ENCODE results near the gene ZPBP.
"Not testable (repeated sequence)": the region's sequence is repeated elsewhere in the genome, so short reads cannot be mapped to it uniquely, and the experiment has no call there.

ZPBP gene

GRCh38 chr7:50056131-50056530 lies 36.9 kb downstream of the ZPBP start:
- TF ChIP-seq, protein P1, sequence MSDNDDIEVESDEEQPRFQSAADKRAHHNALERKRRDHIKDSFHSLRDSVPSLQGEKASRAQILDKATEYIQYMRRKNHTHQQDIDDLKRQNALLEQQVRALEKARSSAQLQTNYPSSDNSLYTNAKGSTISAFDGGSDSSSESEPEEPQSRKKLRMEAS (IDR thresholded peaks at IDR 0.05; ENCODE audit: low read depth, low read length), result no peak
- TF ChIP-seq MYC (IDR thresholded peaks at IDR 0.05; ENCODE audit: low read depth, low read length) (no peak), CTCF (IDR thresholded peaks at IDR 0.05; ENCODE audit: low read depth, low read length) (no peak), POLR2A (IDR thresholded peaks at IDR 0.05; ENCODE audit: extremely low read depth, insufficient read length) (no peak)
- DNase-seq (ENCODE audit: low read depth), result no peak
- no peak overlapping the region for H3K4me3 ChIP-seq (ENCODE audit: low read depth, low read length)

- no peak overlapping the region for H3K4me3 ChIP-seq (ENCODE audit: low read depth, low read length)
- no peak for DNase-seq (ENCODE audit: low read depth)
- TF ChIP-seq POLR2A (IDR thresholded peaks at IDR 0.05; ENCODE audit: extremely low read depth, insufficient read length) (no peak), CTCF (IDR thresholded peaks at IDR 0.05; ENCODE audit: low read depth, low read length) (no peak), MYC (IDR thresholded peaks at IDR 0.05; ENCODE audit: low read depth, low read length) (no peak)
- TF ChIP-seq, protein P1 (IDR thresholded peaks at IDR 0.05; ENCODE audit: low read depth, low read length), result no peak
Measured at GRCh38 chr7:50047716-50048115, 45.3 kb downstream of the ZPBP start.

GRCh38 chr7:50041165-50041564 lies 51.9 kb downstream of the ZPBP start:
- DNase-seq (ENCODE audit: low read depth); H3K4me3 ChIP-seq (ENCODE audit: low read depth, low read length): not testable (repeated sequence)

DNA sequence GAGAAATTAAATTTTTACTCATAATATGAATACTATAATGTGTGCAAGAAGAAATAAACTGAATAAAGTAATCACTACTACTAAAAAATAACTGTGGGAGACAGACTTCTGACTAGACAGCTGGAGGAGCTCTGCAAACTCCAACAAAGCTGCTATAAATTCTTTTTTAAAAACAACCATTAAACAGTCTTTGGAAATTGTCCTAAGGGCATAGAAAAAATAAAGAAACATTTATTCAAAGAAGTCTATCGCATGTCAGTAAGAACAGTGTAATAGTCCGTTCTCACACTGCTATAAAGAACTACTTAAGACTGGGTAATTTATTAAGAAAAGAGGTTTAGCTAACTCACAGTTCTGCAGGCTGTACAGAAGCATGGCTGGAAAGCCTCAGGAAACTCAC lies 56.0 kb downstream of the ZPBP start:
- TF ChIP-seq CTCF (IDR thresholded peaks at IDR 0.05; ENCODE audit: low read depth, low read length) (no peak), POLR2A (IDR thresholded peaks at IDR 0.05; ENCODE audit: extremely low read depth, insufficient read length) (no peak), MYC (IDR thresholded peaks at IDR 0.05; ENCODE audit: low read depth, low read length) (no peak)
- TF ChIP-seq, protein P1 (IDR thresholded peaks at IDR 0.05; ENCODE audit: low read depth, low read length), result no peak
- no peak overlapping the region for H3K4me3 ChIP-seq (ENCODE audit: low read depth, low read length)
- DNase-seq (ENCODE audit: low read depth), result no peak

- DNase-seq (ENCODE audit: low read depth), result no peak
- TF ChIP-seq, protein P1 (IDR thresholded peaks at IDR 0.05; ENCODE audit: low read depth, low read length), result no peak
- TF ChIP-seq MYC (IDR thresholded peaks at IDR 0.05; ENCODE audit: low read depth, low read length) (no peak), POLR2A (IDR thresholded peaks at IDR 0.05; ENCODE audit: extremely low read depth, insufficient read length) (no peak), CTCF (IDR thresholded peaks at IDR 0.05; ENCODE audit: low read depth, low read length) (no peak)
Measured at GRCh38 chr7:50022991-50023390, 70.1 kb downstream of the ZPBP start.

DNA sequence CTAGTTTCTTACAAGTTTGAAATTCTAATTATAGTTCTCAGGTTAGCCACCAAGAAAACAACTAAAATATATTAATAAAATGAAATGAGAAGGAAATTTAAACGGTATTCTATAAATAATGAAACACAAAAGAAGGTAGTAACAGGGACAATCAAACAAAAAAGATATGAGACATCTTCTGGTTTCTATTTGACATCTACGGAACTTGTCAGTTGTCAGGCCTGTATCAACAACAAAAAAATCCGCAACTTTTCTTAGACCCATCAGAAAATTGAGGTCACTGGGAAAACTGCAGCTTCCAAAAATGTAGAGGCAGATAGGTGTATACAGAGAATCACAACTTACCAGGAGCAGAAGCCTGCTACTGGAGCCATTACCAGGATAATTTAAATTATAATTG lies 70.6 kb downstream of the ZPBP start:
- H3K4me3 ChIP-seq (ENCODE audit: low read depth, low read length), result no peak overlapping the region
- no peak for DNase-seq (ENCODE audit: low read depth)
- TF ChIP-seq, protein P1 (IDR thresholded peaks at IDR 0.05; ENCODE audit: low read depth, low read length), result no peak
- TF ChIP-seq POLR2A (IDR thresholded peaks at IDR 0.05; ENCODE audit: extremely low read depth, insufficient read length) (no peak), CTCF (IDR thresholded peaks at IDR 0.05; ENCODE audit: low read depth, low read length) (no peak), MYC (IDR thresholded peaks at IDR 0.05; ENCODE audit: low read depth, low read length) (no peak)

More at GRCh38 chr7:50022991-50023390, 70.1 kb downstream of the ZPBP start:
- no peak overlapping the region for H3K4me3 ChIP-seq (ENCODE audit: low read depth, low read length)

All from NB4 (cell line).